ENCODE measurements around the gene APBB2.
A peak's percentile ranks its signal among the peaks of the same experiment; 100 is the strongest.

Gene APBB2

GRCh38 chr4:41215155-41215554, 813 bp upstream of the APBB2 start:
- peak in 1 of 2 experiments; percentile 12 for DNase-seq

GRCh38 chr4:41214825-41215146, 444 bp upstream of the APBB2 start:
- DNase-seq, result peak in 1 of 2 experiments; percentile 23

- no peak for DNase-seq
Measured at GRCh38 chr4:41213625-41214135, 662 bp downstream of the APBB2 start.

- peak in 1 of 2 experiments; percentile 12 for DNase-seq
Measured at GRCh38 chr4:41212616-41213203, 1.6 kb downstream of the APBB2 start.

GRCh38 chr4:41211951-41212615, 2.3 kb downstream of the APBB2 start:
- no peak for DNase-seq

- DNase-seq, result no peak
Measured at GRCh38 chr4:41209901-41210300, 4.4 kb downstream of the APBB2 start.

- DNase-seq, result no peak
Measured at GRCh38 chr4:41209187-41209586, 5.2 kb downstream of the APBB2 start.

- no peak for DNase-seq
Measured at GRCh38 chr4:41207291-41207831, 7.0 kb downstream of the APBB2 start.

GRCh38 chr4:41205854-41206460, 8.4 kb downstream of the APBB2 start:
- no peak for DNase-seq

- DNase-seq, result no peak
Measured at GRCh38 chr4:41205130-41205529, 9.2 kb downstream of the APBB2 start.

GRCh38 chr4:41204400-41204978, 9.9 kb downstream of the APBB2 start:
- DNase-seq, result no peak

- no peak for DNase-seq
Measured at GRCh38 chr4:41203841-41204240, 10.5 kb downstream of the APBB2 start.

- no peak for DNase-seq
Measured at GRCh38 chr4:41202820-41203568, 11.3 kb downstream of the APBB2 start.

GRCh38 chr4:41202356-41202755, 12.0 kb downstream of the APBB2 start:
- DNase-seq, result no peak

- no peak for DNase-seq
Measured at GRCh38 chr4:41200486-41201017, 13.8 kb downstream of the APBB2 start.

GRCh38 chr4:41199788-41200187, 14.6 kb downstream of the APBB2 start:
- no peak for DNase-seq

- DNase-seq, result no peak
Measured at GRCh38 chr4:41197996-41198395, 16.3 kb downstream of the APBB2 start.

- no peak for DNase-seq
Measured at GRCh38 chr4:41197495-41197894, 16.8 kb downstream of the APBB2 start.

GRCh38 chr4:41196633-41197332, 17.6 kb downstream of the APBB2 start:
- DNase-seq, result no peak

- no peak for DNase-seq
Measured at GRCh38 chr4:41192136-41192535, 22.2 kb downstream of the APBB2 start.

GRCh38 chr4:41189666-41190065, 24.7 kb downstream of the APBB2 start:
- no peak for DNase-seq

GRCh38 chr4:41189076-41189475, 25.3 kb downstream of the APBB2 start:
- no peak for DNase-seq

Data from SHP77 (cell line).